MCF 10A (cell line): Measurements from ENCODE around the gene ARHGAP4. TPM values are rescaled to one million over a fixed set of nuclear protein-coding genes. Genes with fewer than 3 reads are reported as not detected.

ENCODE experiments used
- BruUV-seq: library from RNA; stranded (reverse); fragments of 400-500 nt; replicated peaks from 2 replicates; lab custom pipeline; 2021; lab: Mats Ljungman, UMichigan
- CTCF ChIA-PET: fragments of 300-600 bp; sonication (Branson Sonifier 250); formaldehyde crosslinking; extraction: SDS; loops from one replicate; lab custom pipeline; 2021; ENCODE audit warnings: antibody characterized with exemption, inconsistent platforms; lab: Yijun Ruan, JAX
- POLR2A ChIA-PET: fragments of 300-600, 350-650 bp; sonication (Branson Sonifier 250); formaldehyde crosslinking; extraction: SDS; loops from one replicate; lab custom pipeline; 2020; ENCODE audit warnings: antibody characterized with exemption, inconsistent platforms; lab: Yijun Ruan, JAX
- DNase-seq: peaks from one replicate; pipeline ENCODE4 v3.0.0-alpha.2; 2018; ENCODE audit not compliant: unreplicated experiment
- H3K27ac Mint-ChIP-seq: one replicate; pipeline ENCODE4 v1.8.0; 2022; ENCODE audit warnings: mild to moderate bottlenecking, low read depth, mixed read lengths; ENCODE audit not compliant: unreplicated experiment
- H3K27me3 Mint-ChIP-seq: one replicate; pipeline ENCODE4 v1.8.0; 2022; ENCODE audit warnings: mixed read lengths; ENCODE audit not compliant: insufficient read depth, unreplicated experiment
- H3K36me3 Mint-ChIP-seq: one replicate; pipeline ENCODE4 v1.8.0; 2022; ENCODE audit warnings: mild to moderate bottlenecking, moderate library complexity, mixed read lengths; ENCODE audit not compliant: insufficient read depth, unreplicated experiment
- H3K4me1 Mint-ChIP-seq: one replicate; pipeline ENCODE4 v1.8.0; 2022; ENCODE audit warnings: mixed read lengths; ENCODE audit not compliant: insufficient read depth, unreplicated experiment
- H3K4me3 Mint-ChIP-seq: one replicate; pipeline ENCODE4 v1.8.0; 2022; ENCODE audit warnings: mild to moderate bottlenecking, moderate library complexity, mixed read lengths; ENCODE audit not compliant: unreplicated experiment
- H3K9me3 Mint-ChIP-seq: one replicate; pipeline ENCODE4 v1.8.0; 2022; ENCODE audit warnings: mixed read lengths; ENCODE audit not compliant: unreplicated experiment
- intact Hi-C: fragments of 100-400 bp; cut with micrococcal nuclease; formaldehyde crosslinking; loops from 2 replicates; pipeline ENCODE4 v1.14.1; 2022
- total RNA-seq: library from RNA; stranded (reverse); gene quantifications from 2 replicates; pipeline ENCODE4 v1.2.3, GENCODE V29; 2022
- TF ChIP-seq, protein P1 (sequence below): fragments of 200-600 bp; IDR thresholded peaks from one replicate; pipeline ENCODE4 v1.8.0; 2022; ENCODE audit warnings: antibody characterized with exemption, mild to moderate bottlenecking; ENCODE audit not compliant: unreplicated experiment

ARHGAP4 gene
- total RNA-seq, 1 experiment from 2014 or later, result 2.3 TPM

GRCh38 chrX:153973127-153974002 lies 47.3 kb upstream of the ARHGAP4 start:
- ChIA-PET CTCF (interaction anchor here (0.9 kb wide), 1 partner anchor 40 kb away, joined by 3 read pairs; no protein-coding TSS in a partner anchor), POLR2A (interaction anchor here (0.6 to 3.8 kb wide), 5 partner anchors 20 to 47 kb away, joined by 3 to 15 read pairs (median 3); partner anchors contain the start of gene IRAK1)
- Mint-ChIP-seq H3K27ac (peak overlapping the region; percentile 100), H3K9me3 (no peaks in the 10 kb centered on the region), H3K4me1 (peaks cover 17% of the 10 kb centered on the region), H3K36me3 (peaks cover 4% of the 10 kb centered on the region), H3K27me3 (no peaks in the 10 kb centered on the region), H3K4me3 (peak overlapping the region; percentile 95)
- TF ChIP-seq, protein P1, sequence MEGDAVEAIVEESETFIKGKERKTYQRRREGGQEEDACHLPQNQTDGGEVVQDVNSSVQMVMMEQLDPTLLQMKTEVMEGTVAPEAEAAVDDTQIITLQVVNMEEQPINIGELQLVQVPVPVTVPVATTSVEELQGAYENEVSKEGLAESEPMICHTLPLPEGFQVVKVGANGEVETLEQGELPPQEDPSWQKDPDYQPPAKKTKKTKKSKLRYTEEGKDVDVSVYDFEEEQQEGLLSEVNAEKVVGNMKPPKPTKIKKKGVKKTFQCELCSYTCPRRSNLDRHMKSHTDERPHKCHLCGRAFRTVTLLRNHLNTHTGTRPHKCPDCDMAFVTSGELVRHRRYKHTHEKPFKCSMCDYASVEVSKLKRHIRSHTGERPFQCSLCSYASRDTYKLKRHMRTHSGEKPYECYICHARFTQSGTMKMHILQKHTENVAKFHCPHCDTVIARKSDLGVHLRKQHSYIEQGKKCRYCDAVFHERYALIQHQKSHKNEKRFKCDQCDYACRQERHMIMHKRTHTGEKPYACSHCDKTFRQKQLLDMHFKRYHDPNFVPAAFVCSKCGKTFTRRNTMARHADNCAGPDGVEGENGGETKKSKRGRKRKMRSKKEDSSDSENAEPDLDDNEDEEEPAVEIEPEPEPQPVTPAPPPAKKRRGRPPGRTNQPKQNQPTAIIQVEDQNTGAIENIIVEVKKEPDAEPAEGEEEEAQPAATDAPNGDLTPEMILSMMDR, result no peak
- TSS peak; percentile 44 for BruUV-seq
- intact Hi-C loops, result loop anchor here (2.0 kb wide), 1 partner anchor 77 kb away; no protein-coding TSS in a partner anchor
- no peak for DNase-seq

DNA sequence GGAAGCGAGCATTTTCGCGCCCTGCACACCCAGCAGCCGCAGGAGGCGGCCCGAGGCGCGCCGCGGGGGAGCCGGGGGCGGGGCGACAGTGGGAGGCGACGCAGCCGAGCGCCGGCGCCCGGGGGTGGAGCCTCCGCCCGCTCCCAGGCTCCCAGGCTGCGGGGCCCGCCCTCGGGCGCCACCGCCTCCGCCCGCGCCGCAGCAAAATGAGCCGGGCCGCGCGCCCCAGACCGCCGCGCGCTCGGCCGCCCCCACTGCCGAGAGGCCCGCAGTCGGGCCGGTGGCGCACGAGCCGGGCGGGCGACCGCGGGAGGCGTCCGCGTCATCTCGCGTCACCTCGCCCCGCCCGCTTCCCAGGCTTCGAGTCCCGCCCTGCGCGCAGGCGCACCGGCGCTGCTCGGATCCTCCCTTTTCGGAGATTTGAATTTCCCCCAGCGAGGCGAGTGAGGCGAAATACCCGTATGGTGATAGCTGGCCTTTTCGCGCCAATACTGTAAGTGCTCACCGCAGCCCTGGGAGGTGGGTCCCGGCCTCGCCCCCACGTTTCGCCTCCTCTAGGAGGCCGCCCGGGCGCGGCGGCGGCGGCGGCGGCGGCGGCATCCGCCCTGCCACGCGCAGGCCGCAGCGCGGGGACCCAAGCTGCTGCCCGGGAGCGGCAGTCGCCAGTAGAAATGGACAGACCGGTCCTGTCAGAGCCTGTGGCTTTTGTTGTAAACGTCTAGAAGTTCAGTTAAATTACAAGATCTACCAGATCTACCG lies 46.5 kb upstream of the ARHGAP4 start, which contains the start of gene TMEM187:
Gene TMEM187 (plus strand): TSS at position 387 of the 759 bp plus-strand sequence. CDS start 9,309 bp downstream, outside the sequence.
- no peaks in the 10 kb centered on the region for H3K27me3 Mint-ChIP-seq
- intact Hi-C loops, result loop anchor here (2.0 kb wide), 1 partner anchor 78 kb away; no protein-coding TSS in a partner anchor

GRCh38 chrX:153971450-153972367 lies 45.6 kb upstream of the ARHGAP4 start, which contains the start of gene HCFC1:
TSS of gene HCFC1 (minus strand) at chrX:153971818. CDS start at chrX:153970840, 978 bp downstream.
- ChIA-PET POLR2A (interaction anchor here (0.6 to 3.8 kb wide), 20 partner anchors 21 to 575 kb away, joined by 3 to 15 read pairs (median 4); partner anchors contain the start of genes ARHGAP4, G6PD, IKBKG and RPL10), CTCF (interaction anchor here (0.6 to 1.6 kb wide), 5 partner anchors 42 to 957 kb away, joined by 3 to 8 read pairs (median 4); no protein-coding TSS in a partner anchor)
- intact Hi-C loops, result loop anchor here (2.0 kb wide), 1 partner anchor 79 kb away; no protein-coding TSS in a partner anchor
- no peaks in the 10 kb centered on the region for H3K9me3 Mint-ChIP-seq
- peaks cover 29% of the 10 kb centered on the region for H3K4me1 Mint-ChIP-seq
- DNase-seq, result peak; percentile 92
- H3K27me3 Mint-ChIP-seq, result no peaks in the 10 kb centered on the region
- H3K36me3 Mint-ChIP-seq, result peaks cover 4% of the 10 kb centered on the region
- TF ChIP-seq, protein P1, result no peak
- peak within 1 kb of the TSS; percentile 95 for H3K4me3 Mint-ChIP-seq
- peak within 1 kb of the TSS; percentile 100 for H3K27ac Mint-ChIP-seq
- BruUV-seq, result TSS peak; percentile 63

More for the DNA sequence above, 46.5 kb upstream of the ARHGAP4 start, which contains the start of gene TMEM187:
- BruUV-seq, result no TSS peak
- ChIA-PET CTCF (no interaction called here), POLR2A (interaction anchor here (0.6 to 3.8 kb wide), 10 partner anchors 21 to 574 kb away, joined by 3 to 15 read pairs (median 4); partner anchors contain the start of genes ARHGAP4, G6PD, IKBKG and IRAK1)
- Mint-ChIP-seq H3K4me1 (peaks cover 25% of the 10 kb centered on the region), H3K4me3 (peak within 1 kb of the TSS; percentile 95), H3K27ac (peak within 1 kb of the TSS; percentile 100), H3K36me3 (peaks cover 4% of the 10 kb centered on the region), H3K9me3 (no peaks in the 10 kb centered on the region)
- peak; percentile 93 for DNase-seq
- TF ChIP-seq, protein P1, result no peak
